Myometrial cell (primary cell): ENCODE data around the gene LCE6A. TPM values are rescaled to one million over a fixed set of nuclear protein-coding genes. Genes with fewer than 3 reads are reported as not detected.

Source experiments
- total RNA-seq: library from RNA; depleted of rRNA; stranded (reverse); fragments of >200 nt; gene quantifications from 2 replicates; pipeline ENCODE4 v1.2.3, GENCODE V29; 2015

Gene LCE6A, protein sequence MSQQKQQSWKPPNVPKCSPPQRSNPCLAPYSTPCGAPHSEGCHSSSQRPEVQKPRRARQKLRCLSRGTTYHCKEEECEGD
- not detected in 2 replicates for total RNA-seq

DNA sequence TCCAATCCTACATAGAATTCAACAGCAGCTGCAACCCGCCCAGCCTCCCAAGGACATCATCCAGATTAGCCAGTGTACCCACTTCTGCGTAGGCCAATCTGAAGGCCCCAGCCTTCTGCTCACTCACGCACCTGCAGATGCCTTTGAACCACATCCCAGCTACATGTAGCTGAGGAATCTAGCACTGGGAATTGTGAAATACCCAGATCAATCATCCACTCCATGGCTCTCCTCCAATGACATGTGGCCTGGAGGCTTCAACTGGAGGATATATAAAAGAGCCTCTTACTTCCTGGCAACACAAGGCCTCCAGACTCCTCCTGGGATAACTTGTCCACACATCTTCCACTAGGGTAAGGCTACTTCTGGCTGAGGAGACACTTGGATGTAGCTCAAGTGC, at the start of gene LCE6A:
LCE6A (plus strand) TSS at position 301 of the 400 bp plus-strand sequence. CDS start 665 bp downstream, outside the sequence.

DNA sequence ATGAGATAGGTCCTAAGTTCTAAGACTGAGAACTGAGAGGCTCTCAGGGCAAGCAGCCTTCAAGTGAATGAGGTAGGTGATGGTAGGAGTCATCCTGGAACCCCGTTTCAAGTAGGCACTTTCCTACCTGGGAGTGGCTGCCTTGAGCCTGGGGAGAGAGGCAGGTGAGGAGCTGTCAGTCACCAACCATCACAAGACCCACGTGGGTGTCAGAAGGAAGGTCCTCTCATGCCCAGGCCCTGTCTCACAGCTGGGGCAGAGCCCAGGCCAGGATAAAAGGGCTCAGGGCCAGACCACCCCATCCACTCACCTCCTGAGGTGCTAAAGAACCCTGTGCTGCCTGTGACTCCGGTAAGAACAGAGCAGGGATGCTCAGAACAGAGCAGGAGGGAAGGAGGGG, 46.2 kb upstream of the LCE6A start, which contains the start of gene LCE1D:
LCE1D (plus strand) TSS at position 301 of the 400 bp plus-strand sequence. CDS start 1,074 bp downstream, outside the sequence.

DNA sequence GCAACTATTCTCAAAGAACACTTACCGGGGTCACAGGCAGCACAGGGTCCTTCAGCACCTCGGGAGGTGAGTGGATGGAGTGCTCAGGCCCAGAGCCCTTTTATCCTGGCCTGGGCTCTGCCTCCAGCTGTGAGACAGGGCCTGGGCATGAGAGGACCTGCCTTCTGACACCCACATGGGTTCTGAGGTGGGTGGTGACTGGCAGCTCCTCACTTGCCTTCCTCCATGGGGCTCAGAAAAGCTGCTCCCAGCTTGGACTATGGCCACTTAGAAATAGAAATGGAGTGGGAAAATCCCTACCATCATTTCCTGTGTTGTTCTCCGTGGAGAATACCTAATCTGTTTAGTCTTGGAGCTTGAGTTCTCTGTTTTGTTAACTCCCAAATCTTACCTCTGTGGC, 36.1 kb upstream of the LCE6A start, which contains the start of gene LCE1C:
LCE1C (minus strand) TSS at position 76 of the 400 bp plus-strand sequence. CDS start 1,173 bp downstream, outside the sequence.

GRCh38 chr1:152811671-152812070, 31.0 kb upstream of the LCE6A start, which contains the start of gene LCE1B:
TSS of gene LCE1B (plus strand) at chr1:152811971. CDS start at chr1:152812447, 476 bp downstream.

DNA sequence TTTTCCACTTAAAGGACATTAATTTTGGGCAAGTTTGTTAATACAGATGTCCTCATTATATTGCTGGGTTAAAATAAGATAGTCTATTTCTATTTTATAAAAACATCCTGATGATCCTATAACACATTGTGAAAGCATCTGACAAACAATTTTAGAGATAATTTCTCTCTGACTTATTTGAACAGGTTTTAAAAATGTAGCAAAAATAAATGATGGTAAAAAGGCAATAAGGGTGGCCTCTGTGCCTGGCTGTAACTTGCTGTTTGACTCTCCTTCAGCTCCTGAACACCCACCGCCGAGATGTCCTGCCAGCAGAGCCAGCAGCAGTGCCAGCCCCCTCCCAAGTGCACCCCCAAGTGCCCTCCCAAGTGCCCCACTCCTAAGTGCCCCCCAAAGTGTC, 15.5 kb upstream of the LCE6A start, which contains the start of gene LCE1A:
LCE1A (plus strand) TSS at position 301 of the 400 bp plus-strand sequence; CDS start at position 301, 0 bp downstream.

GRCh38 chr1:152859696-152860095, 17.0 kb downstream of the LCE6A start, which contains the start of gene LCE7A:
TSS of gene LCE7A (plus strand) at chr1:152859996. CDS start at chr1:152860698, 702 bp downstream.

GRCh38 chr1:152878042-152878441, 35.4 kb downstream of the LCE6A start, which contains the start of gene SMCP:
TSS of gene SMCP (plus strand) at chr1:152878322. CDS start at chr1:152884423, 6,101 bp downstream.

Other genes with a start within 250 kb of the LCE6A start
- gene LCE3C, start 242.6 kb upstream of the LCE6A start, total RNA-seq, result not detected in 2 replicates
- gene LCE3B, start 229.0 kb upstream of the LCE6A start, total RNA-seq, result not detected in 2 replicates
- not detected in 2 replicates for gene LCE3A, start 219.8 kb upstream of the LCE6A start, total RNA-seq
- not detected in 2 replicates for gene LCE2D, start 179.5 kb upstream of the LCE6A start, total RNA-seq
- not detected in 2 replicates for gene LCE2C, start 167.6 kb upstream of the LCE6A start, total RNA-seq
- gene LCE2B, start 156.7 kb upstream of the LCE6A start, total RNA-seq, result not detected in 2 replicates
- not detected in 2 replicates for gene LCE2A, start 144.5 kb upstream of the LCE6A start, total RNA-seq
- gene LCE4A, start 134.7 kb upstream of the LCE6A start, total RNA-seq, result not detected in 2 replicates
- gene KPRP, start 84.8 kb upstream of the LCE6A start, total RNA-seq, result not detected in 2 replicates
- not detected in 2 replicates for gene LCE1F, start 67.7 kb upstream of the LCE6A start, total RNA-seq
- gene LCE1E, start 56.6 kb upstream of the LCE6A start, total RNA-seq, result not detected in 2 replicates
- gene LCE1D, start 46.1 kb upstream of the LCE6A start, total RNA-seq, result not detected in 2 replicates
- gene LCE1C, start 36.2 kb upstream of the LCE6A start, total RNA-seq, result not detected in 2 replicates
- gene LCE1B, start 30.9 kb upstream of the LCE6A start, total RNA-seq, result not detected in 2 replicates
- not detected in 2 replicates for gene LCE1A, start 15.4 kb upstream of the LCE6A start, total RNA-seq
- gene LCE7A, start 17.1 kb downstream of the LCE6A start, total RNA-seq, result not detected in 2 replicates
- not detected in 2 replicates for gene SMCP, start 35.5 kb downstream of the LCE6A start, total RNA-seq
- gene IVL, start 65.7 kb downstream of the LCE6A start, total RNA-seq, result not detected in 2 replicates
- not detected in 2 replicates for gene SPRR5, start 104.3 kb downstream of the LCE6A start, total RNA-seq
- not detected in 2 replicates for gene SPRR4, start 127.8 kb downstream of the LCE6A start, total RNA-seq
- gene SPRR1A, start 141.2 kb downstream of the LCE6A start, total RNA-seq, result not detected in 2 replicates
- gene SPRR3, start 158.9 kb downstream of the LCE6A start, total RNA-seq, result not detected in 2 replicates
- not detected in 2 replicates for gene SPRR1B, start 188.3 kb downstream of the LCE6A start, total RNA-seq
- gene SPRR2D, start 198.3 kb downstream of the LCE6A start, total RNA-seq, result not detected in 2 replicates
- gene SPRR2A, start 214.7 kb downstream of the LCE6A start, total RNA-seq, result not detected in 2 replicates
- gene SPRR2B, start 228.8 kb downstream of the LCE6A start, total RNA-seq, result not detected in 2 replicates